K562 (cell line): ENCODE data around the gene SLC25A14. TPM values are rescaled to one million over a fixed set of nuclear protein-coding genes. Genes with fewer than 3 reads are reported as not detected.
A peak's percentile ranks its signal among the peaks of the same experiment; 100 is the strongest.

Experiments
- EWSR1 ChIP-seq: fragments of 450-650 bp; IDR thresholded peaks from 2 replicates; pipeline ENCODE4 v1.6.1; 2018; ENCODE audit warnings: borderline replicate concordance, mild to moderate bottlenecking, low read depth, moderate library complexity; ENCODE audit not compliant: partially characterized antibody
- FOS ChIP-seq: IDR thresholded peaks from 3 replicates; pipeline ENCODE4 v1.6.1; 2011; ENCODE audit not compliant: insufficient read length; ENCODE audit errors: extremely low read depth
- LARP7 ChIP-seq: fragments of 450-650 bp; IDR thresholded peaks from 2 replicates; pipeline ENCODE4 v1.6.1; 2016
- NONO ChIP-seq, 2 experiments: fragments of 200-400 bp in 1 of 2; fragments of 450-650 bp in 1 of 2; formaldehyde crosslinking in 1 of 2; IDR thresholded peaks; 2 replicates each; pipeline ENCODE4 v1.6.1; 2017; ENCODE audit warnings: low read depth in 2 of 2, mild to moderate bottlenecking in 2 of 2, moderate library complexity in 2 of 2, low read length in 1 of 2
- POLR2B ChIP-seq: fragments of 450-650 bp; IDR thresholded peaks from 2 replicates; pipeline ENCODE4 v1.6.1; 2018; ENCODE audit warnings: low read depth; ENCODE audit not compliant: partially characterized antibody
- RBBP5 ChIP-seq: fragments of 200-600 bp; sonication (generic); IDR thresholded peaks from 2 replicates; pipeline ENCODE4 v1.6.1; 2012; ENCODE audit warnings: borderline replicate concordance, mild to moderate bottlenecking, low read length, control low read depth, inconsistent platforms; ENCODE audit not compliant: insufficient read depth, poor library complexity, severe bottlenecking
- SIN3A ChIP-seq, 2 experiments: fragments of 150-350 bp in 1 of 2; IDR thresholded peaks; 2 replicates each; pipeline ENCODE4 v1.6.1; 2011 to 2016; ENCODE audit warnings: borderline replicate concordance in 2 of 2, low read depth in 2 of 2, low read length in 2 of 2, mild to moderate bottlenecking in 2 of 2, moderate library complexity in 2 of 2; ENCODE audit not compliant: control insufficient read depth in 1 of 2
- SUPT5H ChIP-seq: fragments of 450-650 bp; IDR thresholded peaks from 2 replicates; pipeline ENCODE4 v1.6.1; 2016
- ZBTB2 ChIP-seq: fragments of 450-650 bp; IDR thresholded peaks from 2 replicates; pipeline ENCODE4 v1.6.1; 2016; ENCODE audit warnings: antibody characterized with exemption
- ZBTB40 ChIP-seq, 2 experiments: fragments of 450-650 bp in 1 of 2; sonication (generic) in 1 of 2; formaldehyde crosslinking in 1 of 2; IDR thresholded peaks; 2 replicates each; pipeline versions ENCODE4 v1.7.1 to v1.9.0; 2016 to 2022; ENCODE audit warnings: inconsistent platforms in 1 of 2, mild to moderate bottlenecking in 1 of 2, missing genetic modification reagents in 1 of 2
- ZNF444 ChIP-seq: fragments of 250-450 bp; sonication (Bioruptor Pico); IDR thresholded peaks from 2 replicates; pipeline ENCODE4 v1.4.0; 2020; ENCODE audit warnings: mild to moderate bottlenecking, moderate library complexity
- ZNF57 ChIP-seq: fragments of 450-650 bp; formaldehyde crosslinking; IDR thresholded peaks from 2 replicates; pipeline ENCODE4 v1.4.0; 2020; ENCODE audit warnings: mild to moderate bottlenecking, moderate library complexity
- ZNF655 ChIP-seq: fragments of 250-450 bp; sonication (Bioruptor Pico); IDR thresholded peaks from 2 replicates; pipeline ENCODE4 v1.5.0; 2021
- polyA plus RNA-seq, 8 experiments: library from polyadenylated mRNA; depleted of rRNA in 4 of 8; stranded (reverse) in 5 of 8; unstranded in 3 of 8; fragments of >200 nt; fragmentation: Nextera tagmentation in 2 of 8; fragmentation: Illumina TruSeq in 1 of 8; extraction: Ambion mirVana in 2 of 8; extraction: Trizol in 1 of 8; gene quantifications; 2 replicates each; pipeline versions ENCODE4 v1.2.1 to v1.2.3, GENCODE V29; 2011 to 2014; ENCODE audit warnings: inconsistent platforms in 1 of 8, missing spikeins in 1 of 8
- total RNA-seq, 7 experiments: library from RNA; depleted of rRNA in 6 of 7; stranded (reverse); fragments of >200 nt in 6 of 7; fragmentation: Illumina TruSeq in 2 of 7; extraction: Trizol in 2 of 7; gene quantifications; 2 replicates each; pipeline versions ENCODE4 v1.2.1 to v1.2.3, GENCODE V29; 2011 to 2021; ENCODE audit warnings: low replicate concordance in 1 of 7

SLC25A14 gene
- total and polyA plus RNA-seq, 9 of the 15 experiments (the other 6 are each of a cell fraction or from before 2014, with no cell fraction given), result 9.5 to 33.3 (median 15.8) TPM

GRCh38 chrX:130339408-130340222 lies at the start of gene SLC25A14 (continued):
- TF ChIP-seq ZBTB40 (IDR thresholded peaks at IDR 0.05), result peak; percentile 92
- no peak for TF ChIP-seq ZBTB40 (CRISPR knock-in tag; IDR thresholded peaks at IDR 0.05)
- 0 out of 2 replicates have a peak, but pooled peaks have one; percentile 1 for TF ChIP-seq LARP7
- peak; percentile 79 for TF ChIP-seq SUPT5H
- TF ChIP-seq NONO (IDR thresholded peaks at IDR 0.05; ENCODE audit: low read depth in 2 of 2, low read length in 1 of 2), result no peak
- peak; percentile 58 for TF ChIP-seq POLR2B
- TF ChIP-seq ZNF57 (CRISPR knock-in tag), result no peak
- no peak for TF ChIP-seq FOS
- TF ChIP-seq EWSR1, result no peak
- TF ChIP-seq ZBTB2, result no peak
- peak; percentile 92 to 94; a peak in 3 of 4 replicates for TF ChIP-seq SIN3A (IDR thresholded peaks at IDR 0.05; ENCODE audit: borderline replicate concordance in 2 of 2, control insufficient read depth in 1 of 2, low read depth in 2 of 2, low read length in 2 of 2)
- peak; percentile 21 for TF ChIP-seq RBBP5
- no peak for TF ChIP-seq ZNF444 (CRISPR knock-in tag)
- no peak for TF ChIP-seq ZNF655 (CRISPR knock-in tag)
